Stimulated activated naive CD8-positive, alpha-beta T cell treated with anti-CD3 and anti-CD28 coated beads, Interleukin-15, amount 100 ng/mL, for 72 hours (primary cell): ENCODE data around the gene ZCCHC4.

ENCODE experiments used
- ATAC-seq: fragments of 150-1000 bp; cut with Tn5 transposase; 2 replicates; pipeline ENCODE4 v1.10.0; 2021; ENCODE audit warnings: mild to moderate bottlenecking, moderate library complexity
- DNase-seq, 2 donors: peaks; one replicate each; pipeline ENCODE4 v3.0.0; 2021 to 2022
- H3K27ac Mint-ChIP-seq, 2 donors: one replicate each; pipeline ENCODE4 v1.8.0; 2022; ENCODE audit warnings: mild to moderate bottlenecking in 2 of 2, mixed read lengths in 2 of 2, moderate library complexity in 2 of 2
- H3K27me3 Mint-ChIP-seq: one replicate; pipeline ENCODE4 v1.8.0; 2022; ENCODE audit warnings: mixed read lengths
- H3K4me1 Mint-ChIP-seq: one replicate; pipeline ENCODE4 v1.8.0; 2022; ENCODE audit warnings: mild to moderate bottlenecking, mixed read lengths
- H3K4me3 Mint-ChIP-seq, 2 donors: one replicate each; pipeline ENCODE4 v1.8.0; 2022; ENCODE audit warnings: mild to moderate bottlenecking in 2 of 2, mixed read lengths in 2 of 2, moderate library complexity in 1 of 2
- H3K9me3 Mint-ChIP-seq, 2 donors: one replicate each; pipeline ENCODE4 v1.8.0; 2022; ENCODE audit warnings: mixed read lengths in 2 of 2

The ZCCHC4 gene

DNA sequence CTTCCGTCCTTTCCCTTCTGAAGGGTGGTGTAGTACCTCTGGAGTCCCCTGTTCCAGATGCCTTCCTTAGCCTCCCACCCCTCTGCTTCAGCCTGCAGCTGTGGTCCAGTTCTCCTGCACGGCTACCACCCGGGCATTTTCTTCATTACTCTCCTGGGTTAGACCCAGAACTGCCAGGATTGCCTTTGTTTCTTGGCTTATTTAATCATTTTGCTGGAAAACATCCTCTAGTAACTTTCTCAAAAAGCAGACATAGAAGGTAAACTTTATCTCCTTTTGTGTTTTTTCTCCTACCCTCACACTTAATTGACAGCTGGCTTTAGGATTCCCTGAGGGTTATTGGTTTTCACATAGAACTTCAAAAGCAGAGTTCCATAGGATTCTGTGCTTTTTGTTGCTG is 84.7 kb downstream of the ZCCHC4 start:
- ATAC-seq (no peak), DNase-seq (no peak)
- no peak overlapping the region for H3K4me3 Mint-ChIP-seq
- H3K27ac Mint-ChIP-seq = no peak overlapping the region
- H3K9me3 Mint-ChIP-seq = no peaks in the 10 kb centered on the region
- H3K4me1 Mint-ChIP-seq = no peaks in the 10 kb centered on the region
- H3K27me3 Mint-ChIP-seq = no peaks in the 10 kb centered on the region

DNA sequence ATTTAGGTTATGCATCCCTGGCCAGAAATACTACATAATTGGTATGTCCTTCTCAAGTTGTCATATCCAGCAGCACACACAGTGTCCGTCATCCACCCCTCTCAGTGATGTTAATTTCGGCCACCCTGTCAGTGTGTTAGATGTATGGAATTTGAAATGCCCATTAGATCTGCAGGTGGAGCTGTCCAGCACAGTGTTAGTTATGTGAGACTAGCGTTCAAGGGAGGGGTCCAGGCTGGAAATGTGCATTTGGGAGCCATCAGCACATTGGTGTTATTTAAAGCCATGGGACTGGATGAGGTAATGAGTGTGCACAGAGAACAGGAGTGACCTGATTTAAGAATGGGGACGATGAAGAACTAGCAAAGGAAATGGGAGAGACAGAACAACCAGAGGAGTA is 86.9 kb downstream of the ZCCHC4 start:
- Mint-ChIP-seq H3K4me3 (no peak overlapping the region), H3K4me1 (no peaks in the 10 kb centered on the region), H3K27me3 (no peaks in the 10 kb centered on the region), H3K27ac (peak overlapping the region in 1 of 2 donors; percentile 3), H3K9me3 (no peaks in the 10 kb centered on the region)
- ATAC-seq (no peak), DNase-seq (no peak)

DNA sequence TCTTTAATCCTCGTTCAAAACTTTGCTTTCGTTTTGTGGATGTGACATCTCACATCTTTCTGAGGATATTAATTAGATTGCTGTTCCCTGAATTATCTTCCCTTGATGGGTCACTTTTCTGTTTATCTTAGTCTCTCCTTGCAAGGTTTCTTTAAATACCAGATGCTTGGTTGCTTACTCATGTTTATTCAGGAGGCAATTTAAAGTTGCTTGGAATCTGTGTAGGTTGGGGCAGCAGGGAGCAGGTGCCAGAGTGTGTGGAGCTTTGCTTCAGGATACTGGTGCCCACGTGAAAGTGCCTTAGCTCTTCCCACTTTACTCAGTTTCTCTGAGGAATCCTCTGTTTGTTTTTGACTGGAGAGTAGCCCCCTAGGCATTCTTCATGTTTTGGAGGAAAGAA is 88.5 kb downstream of the ZCCHC4 start:
- no peaks in the 10 kb centered on the region for H3K9me3 Mint-ChIP-seq
- no peak overlapping the region for H3K4me3 Mint-ChIP-seq
- H3K27ac Mint-ChIP-seq = peak overlapping the region in 1 of 2 donors; percentile 79

DNA sequence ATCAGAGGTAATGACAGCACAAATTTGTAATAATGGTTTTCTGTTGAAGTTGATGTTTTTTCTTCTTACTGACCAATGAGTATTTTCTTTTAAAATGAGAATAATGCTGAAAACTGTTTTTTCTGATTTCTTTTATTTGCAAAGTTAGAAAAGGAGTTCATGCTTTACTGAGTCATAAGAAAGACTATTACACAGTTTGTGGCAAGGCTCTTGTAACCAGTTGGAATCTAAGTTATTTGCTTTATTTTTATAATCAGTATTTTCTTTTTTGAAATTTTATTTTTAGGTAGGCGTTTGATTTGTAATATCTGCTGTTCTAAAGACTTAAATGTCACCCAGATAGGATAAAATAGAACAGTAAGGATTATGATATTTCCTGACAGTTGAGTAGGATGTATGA is 89.9 kb downstream of the ZCCHC4 start:
- DNase-seq (no peak), ATAC-seq (no peak)
- no peaks in the 10 kb centered on the region for H3K27me3 Mint-ChIP-seq
- no peaks in the 10 kb centered on the region for H3K4me1 Mint-ChIP-seq
- H3K27ac Mint-ChIP-seq = no peak overlapping the region
- H3K4me3 Mint-ChIP-seq = no peak overlapping the region
- no peaks in the 10 kb centered on the region for H3K9me3 Mint-ChIP-seq

More for the DNA sequence above, 88.5 kb downstream of the ZCCHC4 start:
- no peaks in the 10 kb centered on the region for H3K27me3 Mint-ChIP-seq
- H3K4me1 Mint-ChIP-seq = no peaks in the 10 kb centered on the region
- ATAC-seq (no peak), DNase-seq (no peak)

DNA sequence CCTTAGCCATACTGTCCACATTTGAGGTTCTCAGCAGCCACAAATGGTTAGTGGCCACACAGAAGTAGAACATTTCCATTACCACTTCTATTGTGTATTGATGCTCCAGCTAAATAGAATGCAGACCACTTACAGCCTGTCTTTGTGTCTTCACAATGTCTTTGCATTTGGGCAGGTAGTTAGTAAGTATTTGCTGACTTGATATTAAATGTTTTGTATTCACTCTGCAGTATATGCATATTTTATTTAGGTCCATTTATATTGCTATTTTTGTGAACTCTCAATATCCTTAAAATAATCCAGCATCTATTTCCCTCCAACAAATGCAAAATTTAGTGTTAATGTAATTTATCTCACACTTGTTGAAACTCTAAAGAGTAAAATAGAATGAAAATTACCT is 91.1 kb downstream of the ZCCHC4 start:
- Mint-ChIP-seq H3K27me3 (no peaks in the 10 kb centered on the region), H3K4me1 (no peaks in the 10 kb centered on the region), H3K9me3 (no peaks in the 10 kb centered on the region), H3K27ac (no peak overlapping the region), H3K4me3 (no peak overlapping the region)
- ATAC-seq = no peak
- DNase-seq = no peak

DNA sequence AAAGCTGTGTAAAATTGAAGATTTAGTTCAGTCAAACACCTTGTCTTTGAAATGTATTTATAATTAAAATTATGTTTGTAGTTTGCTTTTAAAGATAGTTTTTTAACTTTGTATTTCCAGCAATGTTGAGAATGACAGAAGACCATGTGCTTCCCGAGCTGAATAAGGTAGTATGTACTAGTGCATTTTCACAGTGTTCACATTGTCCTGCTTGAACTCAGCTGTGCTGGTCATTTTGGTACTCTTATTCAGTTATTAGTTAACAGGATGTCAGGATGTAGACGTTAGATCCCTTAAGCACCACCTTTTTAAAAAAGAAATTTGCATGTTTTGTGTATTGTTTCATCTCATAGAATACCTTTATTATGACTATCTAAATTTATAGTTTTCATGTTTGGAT is 92.9 kb downstream of the ZCCHC4 start:
- H3K4me1 Mint-ChIP-seq = no peaks in the 10 kb centered on the region
- H3K9me3 Mint-ChIP-seq = no peaks in the 10 kb centered on the region
- no peak overlapping the region for H3K4me3 Mint-ChIP-seq
- H3K27ac Mint-ChIP-seq = no peak overlapping the region
- ATAC-seq (no peak), DNase-seq (no peak)
- H3K27me3 Mint-ChIP-seq = no peaks in the 10 kb centered on the region

DNA sequence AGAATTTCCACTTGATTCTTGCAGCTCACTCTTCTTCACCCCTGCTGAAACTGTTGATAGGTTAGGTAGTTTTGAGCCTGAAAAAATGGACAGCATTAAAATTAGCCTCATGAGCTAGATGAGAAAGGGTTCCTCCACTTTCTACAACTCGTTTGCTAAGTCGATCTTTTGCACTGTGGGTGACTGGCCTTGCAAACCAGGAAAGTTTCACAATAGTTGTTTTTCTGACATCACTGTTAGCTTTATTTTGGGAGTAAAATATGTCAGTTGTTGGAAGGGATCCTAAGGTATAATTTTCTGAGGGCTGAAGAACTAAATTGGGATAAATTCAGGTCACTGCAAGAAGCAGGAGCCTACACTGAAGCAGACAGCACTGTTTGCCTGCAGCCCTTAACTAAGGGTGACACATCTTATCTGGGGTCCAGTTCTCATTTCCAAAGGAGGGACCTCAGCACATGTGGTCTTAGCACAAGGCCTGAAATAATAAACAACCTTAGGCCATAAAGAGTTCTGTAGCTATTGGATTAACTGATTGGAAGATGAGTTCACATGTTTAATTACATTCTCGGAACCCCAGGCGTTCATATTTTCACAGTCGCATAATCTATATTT is 93.6 kb downstream of the ZCCHC4 start:
- no peaks in the 10 kb centered on the region for H3K4me1 Mint-ChIP-seq
- H3K9me3 Mint-ChIP-seq = no peaks in the 10 kb centered on the region
- no peaks in the 10 kb centered on the region for H3K27me3 Mint-ChIP-seq
- no peak overlapping the region for H3K4me3 Mint-ChIP-seq
- H3K27ac Mint-ChIP-seq = no peak overlapping the region
- ATAC-seq (no peak), DNase-seq (no peak)

DNA sequence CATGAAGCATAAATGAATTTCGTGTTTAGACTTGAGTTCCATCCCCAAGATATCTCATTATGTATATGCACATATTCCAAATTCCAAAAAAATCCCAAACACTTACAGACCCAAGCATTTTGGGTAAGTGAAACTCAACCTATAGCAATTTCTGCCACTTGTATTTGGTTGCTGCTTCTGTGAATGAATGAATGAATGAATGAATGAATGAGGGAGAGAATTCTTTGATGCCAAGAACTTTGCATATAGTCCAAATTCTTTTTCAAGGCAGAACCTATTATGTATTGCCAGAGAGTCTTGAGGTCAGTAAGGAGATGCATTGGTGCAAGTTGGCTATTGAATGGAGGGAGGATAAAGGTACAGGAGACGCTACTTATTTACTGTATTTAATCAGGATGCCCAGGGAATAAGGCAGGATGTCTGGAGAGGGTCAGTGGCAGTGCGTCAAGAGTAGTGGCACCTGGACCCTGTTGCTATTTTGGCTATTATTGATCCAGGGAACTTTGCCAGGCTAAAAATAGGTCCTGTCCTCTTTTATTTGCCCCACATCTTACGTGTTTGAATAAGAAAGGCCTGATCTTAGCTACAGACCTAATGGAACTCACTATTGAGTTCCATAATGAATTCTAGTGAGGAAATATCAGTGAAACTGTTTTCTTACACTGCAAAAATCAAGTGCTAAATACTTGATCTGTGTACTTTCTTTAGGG is 98.4 kb downstream of the ZCCHC4 start:
- H3K4me3 Mint-ChIP-seq = no peak overlapping the region
- no peak for ATAC-seq
- H3K9me3 Mint-ChIP-seq = no peaks in the 10 kb centered on the region
- no peaks in the 10 kb centered on the region for H3K4me1 Mint-ChIP-seq
- no peak for DNase-seq
- no peaks in the 10 kb centered on the region for H3K27me3 Mint-ChIP-seq
- H3K27ac Mint-ChIP-seq = no peak overlapping the region

DNA sequence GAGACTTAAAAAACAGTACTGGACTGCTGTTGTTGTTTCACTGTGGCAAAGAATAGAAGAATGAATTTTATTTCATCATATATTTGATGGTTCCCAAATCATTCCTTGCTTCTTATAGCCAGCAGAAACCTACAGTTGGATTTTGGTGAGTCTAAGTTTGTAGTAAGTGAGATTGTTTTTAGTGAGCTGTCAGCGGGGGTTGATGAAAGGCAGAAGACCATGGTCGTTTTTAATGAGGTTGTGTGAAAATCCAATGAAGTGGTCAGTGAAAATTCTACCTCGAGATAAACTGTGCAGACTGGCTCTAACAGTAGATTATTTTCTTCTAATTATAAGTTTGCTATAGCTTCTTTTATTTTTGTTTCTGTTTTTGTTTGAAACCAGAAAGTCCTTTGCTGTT is 100.7 kb downstream of the ZCCHC4 start:
- Mint-ChIP-seq H3K27me3 (no peaks in the 10 kb centered on the region), H3K4me3 (no peak overlapping the region), H3K27ac (peak overlapping the region in 1 of 2 donors; percentile 46), H3K9me3 (no peaks in the 10 kb centered on the region), H3K4me1 (no peaks in the 10 kb centered on the region)
- DNase-seq (no peak), ATAC-seq (no peak)

DNA sequence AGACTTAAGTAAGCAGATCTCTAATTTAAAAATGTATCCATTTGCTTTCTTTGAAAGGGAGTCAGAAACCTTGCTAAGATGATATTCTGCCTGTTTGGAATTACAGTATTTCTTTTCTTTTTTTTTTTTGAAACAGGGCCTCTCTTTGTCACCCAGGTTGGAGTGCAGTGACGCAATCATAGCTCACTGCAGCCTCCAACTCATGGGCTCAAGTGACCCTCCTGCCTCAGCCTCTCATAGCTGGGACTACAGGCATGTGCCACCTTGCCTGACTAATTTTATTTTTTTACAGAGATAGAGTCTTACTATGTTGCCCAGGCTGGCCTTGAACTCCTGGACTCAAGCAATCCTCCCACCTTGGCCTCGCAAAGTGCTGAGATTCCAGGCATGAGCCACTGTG is 104.4 kb downstream of the ZCCHC4 start:
- Mint-ChIP-seq H3K4me1 (no peaks in the 10 kb centered on the region), H3K27me3 (no peaks in the 10 kb centered on the region), H3K27ac (peak overlapping the region in 1 of 2 donors; percentile 54), H3K4me3 (no peak overlapping the region), H3K9me3 (no peaks in the 10 kb centered on the region)
- DNase-seq (no peak), ATAC-seq (no peak)
